Endothelial cell (in vitro differentiated cells): ENCODE measurements around the gene POLL. TPM values are rescaled to one million over a fixed set of nuclear protein-coding genes. Genes with fewer than 3 reads are reported as not detected.

ENCODE experiments used
- DNase-seq: peaks from one replicate; pipeline ENCODE4 v3.0.0; 2021; ENCODE audit warnings: low spot score
- H3K27ac Mint-ChIP-seq: one replicate; pipeline ENCODE4 v1.8.0; 2021; ENCODE audit warnings: mixed read lengths, inconsistent platforms; ENCODE audit not compliant: unreplicated experiment
- H3K27me3 Mint-ChIP-seq: one replicate; pipeline ENCODE4 v1.8.0; 2021; ENCODE audit warnings: mild to moderate bottlenecking, moderate library complexity, mixed read lengths, inconsistent platforms; ENCODE audit not compliant: unreplicated experiment
- H3K36me3 Mint-ChIP-seq: one replicate; pipeline ENCODE4 v1.8.0; 2021; ENCODE audit warnings: mild to moderate bottlenecking, low read depth, mixed read lengths, inconsistent platforms; ENCODE audit not compliant: unreplicated experiment
- H3K4me1 Mint-ChIP-seq: one replicate; pipeline ENCODE4 v1.8.0; 2021; ENCODE audit warnings: mild to moderate bottlenecking, mixed read lengths, inconsistent platforms; ENCODE audit not compliant: unreplicated experiment
- H3K4me3 Mint-ChIP-seq: one replicate; pipeline ENCODE4 v1.8.0; 2021; ENCODE audit warnings: mild to moderate bottlenecking, mixed read lengths, inconsistent platforms; ENCODE audit not compliant: unreplicated experiment
- H3K9me3 Mint-ChIP-seq: one replicate; pipeline ENCODE4 v1.8.0; 2021; ENCODE audit warnings: mixed read lengths, inconsistent platforms; ENCODE audit not compliant: unreplicated experiment
- CTCF ChIP-seq: fragments of 200-600 bp; sonication (generic); IDR thresholded peaks from one replicate; pipeline ENCODE4 v1.5.0; 2021; ENCODE audit warnings: antibody characterized with exemption; ENCODE audit not compliant: unreplicated experiment
- total RNA-seq: library from RNA; stranded (reverse); fragmentation: NEBNext Ultra II Directional; extraction: Animal tissue kit (Norgen Biotek cat#: 25700); gene quantifications from one replicate; pipeline ENCODE4 v1.2.1, GENCODE V29; 2021; ENCODE audit not compliant: unreplicated experiment

Gene POLL
- total RNA-seq, 1 donor from 2014 or later, result 44.8 TPM

DNA sequence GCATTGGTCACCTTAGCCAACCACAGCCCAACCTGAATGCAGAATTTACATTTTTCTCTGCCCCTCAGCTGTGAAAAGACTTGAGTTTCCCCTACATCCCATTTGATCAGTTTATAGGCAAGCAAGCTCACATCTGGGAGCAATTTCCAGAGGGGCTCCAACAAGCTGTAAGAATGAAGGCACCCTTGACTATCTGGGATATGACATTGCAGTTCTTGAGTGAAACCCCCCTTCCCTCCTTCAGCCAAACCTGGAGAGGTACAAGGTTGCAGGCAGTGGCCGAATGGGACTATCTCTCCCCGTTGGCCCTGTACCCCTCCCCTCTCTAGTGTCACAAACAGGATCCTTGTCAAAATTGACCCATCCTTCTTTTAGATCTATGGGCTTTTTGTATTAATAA, 30.5 kb downstream of the POLL start:
- Mint-ChIP-seq H3K27me3 (peaks cover 6% of the 10 kb centered on the region), H3K36me3 (peaks cover 16% of the 10 kb centered on the region), H3K4me1 (no peaks in the 10 kb centered on the region), H3K27ac (no peak overlapping the region), H3K4me3 (no peak overlapping the region), H3K9me3 (no peaks in the 10 kb centered on the region)
- no peak for DNase-seq
- no peak for TF ChIP-seq CTCF

- Mint-ChIP-seq H3K27me3 (peaks cover 6% of the 10 kb centered on the region), H3K4me3 (no peak overlapping the region), H3K9me3 (no peaks in the 10 kb centered on the region), H3K36me3 (peaks cover 22% of the 10 kb centered on the region), H3K27ac (no peak overlapping the region), H3K4me1 (no peaks in the 10 kb centered on the region)
- TF ChIP-seq CTCF, result no peak
- DNase-seq, result no peak
Measured at GRCh38 chr10:101552442-101552841, 35.6 kb downstream of the POLL start.

DNA sequence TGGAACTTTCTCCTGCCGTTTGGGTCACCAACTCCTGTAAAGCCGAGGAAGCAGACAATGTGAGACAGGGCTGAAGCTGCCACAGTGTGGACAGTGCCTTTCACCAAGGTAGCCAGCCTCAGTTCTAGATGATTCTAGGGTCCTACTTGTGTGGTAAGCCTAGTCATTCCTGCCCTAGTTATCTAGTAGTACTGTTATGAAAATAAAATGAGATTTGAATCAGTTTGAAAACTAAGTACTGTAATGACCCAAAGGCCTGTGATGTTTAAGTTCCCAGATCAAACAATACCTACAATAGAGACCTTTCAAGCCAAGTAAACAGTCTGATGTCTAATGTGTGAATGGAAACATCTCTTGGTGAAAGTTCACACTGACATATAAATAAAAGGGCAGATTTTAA, 37.1 kb downstream of the POLL start:
- no peak for TF ChIP-seq CTCF
- H3K27me3 Mint-ChIP-seq, result peaks cover 6% of the 10 kb centered on the region
- H3K27ac Mint-ChIP-seq, result no peak overlapping the region
- no peaks in the 10 kb centered on the region for H3K9me3 Mint-ChIP-seq
- peaks cover 22% of the 10 kb centered on the region for H3K36me3 Mint-ChIP-seq
- H3K4me1 Mint-ChIP-seq, result no peaks in the 10 kb centered on the region
- H3K4me3 Mint-ChIP-seq, result no peak overlapping the region
- DNase-seq, result no peak

GRCh38 chr10:101545898-101546297, 42.2 kb downstream of the POLL start:
- H3K9me3 Mint-ChIP-seq, result no peaks in the 10 kb centered on the region

GRCh38 chr10:101538446-101538845, 49.6 kb downstream of the POLL start:
- Mint-ChIP-seq H3K36me3 (peaks cover 4% of the 10 kb centered on the region), H3K4me3 (no peak overlapping the region), H3K9me3 (no peaks in the 10 kb centered on the region)

More at GRCh38 chr10:101545898-101546297, 42.2 kb downstream of the POLL start:
- H3K27me3 Mint-ChIP-seq, result no peaks in the 10 kb centered on the region
- no peaks in the 10 kb centered on the region for H3K4me1 Mint-ChIP-seq
- DNase-seq, result no peak
- no peak for TF ChIP-seq CTCF
- no peaks in the 10 kb centered on the region for H3K36me3 Mint-ChIP-seq
- no peak overlapping the region for H3K4me3 Mint-ChIP-seq
- no peak overlapping the region for H3K27ac Mint-ChIP-seq

More at GRCh38 chr10:101538446-101538845, 49.6 kb downstream of the POLL start:
- Mint-ChIP-seq H3K27ac (no peak overlapping the region), H3K4me1 (peaks cover 23% of the 10 kb centered on the region), H3K27me3 (no peaks in the 10 kb centered on the region)
- TF ChIP-seq CTCF, result no peak
- DNase-seq, result no peak
